NT2/D1 (cell line): Measurements from ENCODE around the gene CD9.

ENCODE experiments used
- SUZ12 ChIP-seq: IDR thresholded peaks from 2 replicates; pipeline ENCODE4 v1.6.1; 2011; ENCODE audit not compliant: insufficient read length, insufficient read depth; ENCODE audit errors: extremely low read depth
- YY1 ChIP-seq: IDR thresholded peaks from 2 replicates; pipeline ENCODE4 v1.6.1; 2011; ENCODE audit not compliant: insufficient read length, insufficient read depth

DNA sequence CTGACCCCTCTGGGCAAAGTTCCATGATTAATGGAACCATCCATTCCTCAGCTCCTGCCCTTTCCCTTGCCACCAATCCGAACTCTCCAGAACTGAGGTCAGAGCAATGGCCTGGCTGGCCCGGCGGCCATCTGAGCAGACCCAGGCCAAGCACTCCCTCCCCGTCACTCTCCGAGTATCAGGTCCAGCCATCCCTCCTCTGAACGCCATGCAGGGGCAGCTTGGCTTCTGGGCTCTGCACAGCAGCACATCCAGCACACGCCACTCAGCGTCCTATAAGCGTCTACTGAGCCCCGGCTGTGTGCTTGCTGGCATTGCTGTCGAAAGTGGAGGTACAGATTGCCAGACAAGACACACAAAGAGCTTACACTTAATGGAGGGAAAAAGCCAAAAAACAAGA lies 41.5 kb upstream of the CD9 start:
- TF ChIP-seq YY1: no peak
- no peak for TF ChIP-seq SUZ12
